ENCODE results near the gene ANKHD1.

GRCh38 chr5:140398379-140398811 is 3.2 kb upstream of the ANKHD1 start:
- TF ChIP-seq MXI1 (conservative IDR thresholded peaks at IDR 0.05; ENCODE audit: poor library complexity, severe bottlenecking) = no peak
- TF ChIP-seq CTCF (IDR thresholded peaks at IDR 0.05; ENCODE audit: poor library complexity, severe bottlenecking) = no peak
- no peak for TF ChIP-seq EZH2 (IDR thresholded peaks at IDR 0.05; ENCODE audit: borderline replicate concordance, insufficient read depth, low read length, poor library complexity, severe bottlenecking)
- no peak for TF ChIP-seq EP300 (conservative IDR thresholded peaks at IDR 0.05; ENCODE audit: poor library complexity, severe bottlenecking)
- no peak for TF ChIP-seq REST (IDR thresholded peaks at IDR 0.05; ENCODE audit: borderline replicate concordance)
- no peak for TF ChIP-seq TAF1 (IDR thresholded peaks at IDR 0.05; ENCODE audit: low read depth)
- TF ChIP-seq POLR2AphosphoS5 (IDR thresholded peaks at IDR 0.05) = no peak
- TF ChIP-seq SMC3 (conservative IDR thresholded peaks at IDR 0.05; ENCODE audit: poor library complexity) = no peak
